Ishikawa (cell line): ENCODE measurements around the gene SUPT5H.

ENCODE experiments used
- CEBPB ChIP-seq: IDR thresholded peaks from 2 replicates; pipeline ENCODE4 v1.6.1; 2012
- CREB1 ChIP-seq: IDR thresholded peaks from 2 replicates; pipeline ENCODE4 v1.6.1; 2012; ENCODE audit warnings: low read depth
- EGR1 ChIP-seq: IDR thresholded peaks from 2 replicates; pipeline ENCODE4 v1.6.1; 2012
- EP300 ChIP-seq: IDR thresholded peaks from 2 replicates; pipeline ENCODE4 v1.6.1; 2012; ENCODE audit warnings: borderline replicate concordance
- FOXM1 ChIP-seq: IDR thresholded peaks from 2 replicates; pipeline ENCODE4 v1.6.1; 2012; ENCODE audit warnings: low read depth, borderline replicate concordance
- NFIC ChIP-seq: IDR thresholded peaks from 2 replicates; pipeline ENCODE4 v1.6.1; 2012
- RAD21 ChIP-seq: IDR thresholded peaks from 2 replicates; pipeline ENCODE4 v1.6.1; 2012; ENCODE audit warnings: low read depth
- TAF1 ChIP-seq: IDR thresholded peaks from 2 replicates; pipeline ENCODE4 v1.6.1; 2012; ENCODE audit warnings: low read depth, mild to moderate bottlenecking
- TCF12 ChIP-seq: IDR thresholded peaks from 2 replicates; pipeline ENCODE4 v1.6.1; 2012; ENCODE audit warnings: low read depth
- TEAD4 ChIP-seq: IDR thresholded peaks from 2 replicates; pipeline ENCODE4 v1.6.1; 2012
- YY1 ChIP-seq: IDR thresholded peaks from 2 replicates; pipeline ENCODE4 v1.6.1; 2012; ENCODE audit warnings: low read depth
- ZBTB7A ChIP-seq: IDR thresholded peaks from 2 replicates; pipeline ENCODE4 v1.6.1; 2012; ENCODE audit warnings: low read depth
- TF ChIP-seq, protein P1 (sequence below): IDR thresholded peaks from 2 replicates; pipeline ENCODE4 v1.6.1; 2012
- TF ChIP-seq, protein P2 (sequence below): IDR thresholded peaks from 2 replicates; pipeline ENCODE4 v1.6.1; 2012
- TF ChIP-seq, protein P3 (sequence below): IDR thresholded peaks from 2 replicates; pipeline ENCODE4 v1.6.1; 2012; ENCODE audit warnings: low read depth, mild to moderate bottlenecking

Gene SUPT5H

DNA sequence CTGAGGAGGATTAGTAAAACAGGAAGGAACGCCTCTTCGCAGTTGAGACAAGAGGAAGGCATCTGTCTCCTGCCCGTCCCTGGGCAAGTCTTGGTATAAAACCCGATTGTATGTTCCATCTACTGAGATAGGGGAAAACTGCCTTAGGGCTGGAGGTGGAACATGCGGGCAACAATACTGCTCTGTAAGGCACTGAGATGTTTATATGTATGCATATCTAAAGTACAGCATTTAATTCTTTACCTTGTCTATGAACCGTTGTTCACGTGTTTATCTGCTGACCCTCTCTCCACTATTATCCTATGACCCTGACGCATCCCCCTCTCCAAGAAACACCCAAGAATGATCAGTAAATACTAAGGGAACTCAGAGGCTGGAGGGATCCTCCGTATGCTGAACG lies 34.5 kb downstream of the SUPT5H start:
- TF ChIP-seq ZBTB7A: no peak
- TF ChIP-seq, protein P1, sequence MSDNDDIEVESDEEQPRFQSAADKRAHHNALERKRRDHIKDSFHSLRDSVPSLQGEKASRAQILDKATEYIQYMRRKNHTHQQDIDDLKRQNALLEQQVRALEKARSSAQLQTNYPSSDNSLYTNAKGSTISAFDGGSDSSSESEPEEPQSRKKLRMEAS: no peak
- no peak for TF ChIP-seq EP300

DNA sequence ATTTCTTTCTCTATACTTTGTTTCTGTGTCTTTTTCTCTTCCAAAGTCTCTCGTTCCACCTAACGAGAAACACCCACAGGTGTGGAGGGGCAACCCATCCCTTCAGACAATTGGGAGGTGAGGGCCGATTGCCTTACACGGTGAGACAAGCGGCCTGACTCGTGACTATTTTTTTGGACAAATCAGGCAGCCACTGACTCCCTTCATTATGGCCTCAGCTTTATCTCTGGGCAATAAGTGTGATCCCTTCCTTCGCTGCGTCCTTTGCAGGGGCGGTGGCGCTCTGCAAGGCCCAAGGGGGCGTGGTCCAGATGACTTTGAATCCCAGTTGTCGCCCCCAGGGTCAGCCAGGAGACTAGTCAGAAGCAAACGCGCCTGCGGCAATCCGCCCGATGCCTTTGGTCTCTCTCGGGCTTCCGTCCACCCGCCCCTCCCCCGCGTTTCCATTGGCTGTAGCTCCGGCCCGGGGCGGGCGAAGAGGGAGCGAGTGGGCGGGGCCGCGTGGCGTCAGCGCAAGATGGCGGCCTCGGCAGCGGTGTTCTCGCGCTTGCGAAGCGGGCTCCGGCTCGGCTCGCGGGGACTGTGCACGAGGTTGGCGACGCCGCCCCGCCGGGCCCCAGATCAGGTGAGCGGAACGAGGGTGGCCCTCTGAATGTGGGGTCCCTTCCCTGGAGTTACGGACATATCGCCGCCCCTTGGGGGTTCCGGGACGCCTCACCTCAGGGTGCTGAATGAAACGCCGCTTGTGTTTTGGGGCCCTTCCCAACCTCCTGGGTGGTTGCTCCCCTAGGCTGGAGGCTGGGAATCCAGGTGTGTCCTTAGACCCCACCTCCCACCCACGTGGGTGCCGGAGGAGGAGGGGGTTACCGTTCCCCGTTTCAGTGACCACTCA lies 35.2 kb downstream of the SUPT5H start, which contains the start of gene TIMM50:
TSS of gene TIMM50 (plus strand) at position 502 of the 892 bp plus-strand sequence. CDS start at position 518, 16 bp downstream.
- TF ChIP-seq ZBTB7A (0 out of 2 replicates have a peak, but pooled peaks have one; percentile 21), FOXM1 (no peak), EP300 (no peak), TCF12 (peak; percentile 67; the same call in 1 of the 2 replicates), TEAD4 (no peak), NFIC (no peak), TAF1 (peak; percentile 99), CREB1 (peak; percentile 80), YY1 (peak; percentile 97), CEBPB (no peak), EGR1 (no peak), RAD21 (no peak)
- TF ChIP-seq, protein P2, sequence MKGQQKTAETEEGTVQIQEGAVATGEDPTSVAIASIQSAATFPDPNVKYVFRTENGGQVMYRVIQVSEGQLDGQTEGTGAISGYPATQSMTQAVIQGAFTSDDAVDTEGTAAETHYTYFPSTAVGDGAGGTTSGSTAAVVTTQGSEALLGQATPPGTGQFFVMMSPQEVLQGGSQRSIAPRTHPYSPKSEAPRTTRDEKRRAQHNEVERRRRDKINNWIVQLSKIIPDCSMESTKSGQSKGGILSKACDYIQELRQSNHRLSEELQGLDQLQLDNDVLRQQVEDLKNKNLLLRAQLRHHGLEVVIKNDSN: peak; percentile 56; the same call in 1 of the 2 replicates
- TF ChIP-seq, protein P3, sequence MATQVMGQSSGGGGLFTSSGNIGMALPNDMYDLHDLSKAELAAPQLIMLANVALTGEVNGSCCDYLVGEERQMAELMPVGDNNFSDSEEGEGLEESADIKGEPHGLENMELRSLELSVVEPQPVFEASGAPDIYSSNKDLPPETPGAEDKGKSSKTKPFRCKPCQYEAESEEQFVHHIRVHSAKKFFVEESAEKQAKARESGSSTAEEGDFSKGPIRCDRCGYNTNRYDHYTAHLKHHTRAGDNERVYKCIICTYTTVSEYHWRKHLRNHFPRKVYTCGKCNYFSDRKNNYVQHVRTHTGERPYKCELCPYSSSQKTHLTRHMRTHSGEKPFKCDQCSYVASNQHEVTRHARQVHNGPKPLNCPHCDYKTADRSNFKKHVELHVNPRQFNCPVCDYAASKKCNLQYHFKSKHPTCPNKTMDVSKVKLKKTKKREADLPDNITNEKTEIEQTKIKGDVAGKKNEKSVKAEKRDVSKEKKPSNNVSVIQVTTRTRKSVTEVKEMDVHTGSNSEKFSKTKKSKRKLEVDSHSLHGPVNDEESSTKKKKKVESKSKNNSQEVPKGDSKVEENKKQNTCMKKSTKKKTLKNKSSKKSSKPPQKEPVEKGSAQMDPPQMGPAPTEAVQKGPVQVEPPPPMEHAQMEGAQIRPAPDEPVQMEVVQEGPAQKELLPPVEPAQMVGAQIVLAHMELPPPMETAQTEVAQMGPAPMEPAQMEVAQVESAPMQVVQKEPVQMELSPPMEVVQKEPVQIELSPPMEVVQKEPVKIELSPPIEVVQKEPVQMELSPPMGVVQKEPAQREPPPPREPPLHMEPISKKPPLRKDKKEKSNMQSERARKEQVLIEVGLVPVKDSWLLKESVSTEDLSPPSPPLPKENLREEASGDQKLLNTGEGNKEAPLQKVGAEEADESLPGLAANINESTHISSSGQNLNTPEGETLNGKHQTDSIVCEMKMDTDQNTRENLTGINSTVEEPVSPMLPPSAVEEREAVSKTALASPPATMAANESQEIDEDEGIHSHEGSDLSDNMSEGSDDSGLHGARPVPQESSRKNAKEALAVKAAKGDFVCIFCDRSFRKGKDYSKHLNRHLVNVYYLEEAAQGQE: no peak
- TF ChIP-seq, protein P1: peak; percentile 88

DNA sequence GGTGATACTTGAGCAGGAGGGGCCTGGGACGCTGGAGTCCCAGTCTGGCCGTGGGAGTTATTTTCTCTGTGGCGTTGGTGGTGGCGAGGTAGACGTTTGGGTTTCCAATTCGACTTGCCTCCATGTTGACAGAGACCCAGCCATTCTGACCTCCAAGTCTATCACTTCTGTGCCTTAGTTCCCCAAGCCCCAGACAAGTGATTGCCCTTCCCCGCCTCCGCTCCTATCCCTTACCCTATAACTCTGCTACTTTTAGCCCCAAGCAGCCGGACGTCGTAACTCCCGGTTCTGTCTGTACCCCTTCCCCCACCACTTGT lies 35.8 kb downstream of the SUPT5H start:
- TF ChIP-seq ZBTB7A (no peak), TEAD4 (no peak), CREB1 (no peak), TCF12 (no peak), CEBPB (no peak), TAF1 (no peak), EP300 (no peak), YY1 (no peak), FOXM1 (no peak), NFIC (no peak), RAD21 (no peak), EGR1 (no peak)
- TF ChIP-seq, protein P1: no peak
- TF ChIP-seq, protein P2: no peak
- TF ChIP-seq, protein P3: no peak

DNA sequence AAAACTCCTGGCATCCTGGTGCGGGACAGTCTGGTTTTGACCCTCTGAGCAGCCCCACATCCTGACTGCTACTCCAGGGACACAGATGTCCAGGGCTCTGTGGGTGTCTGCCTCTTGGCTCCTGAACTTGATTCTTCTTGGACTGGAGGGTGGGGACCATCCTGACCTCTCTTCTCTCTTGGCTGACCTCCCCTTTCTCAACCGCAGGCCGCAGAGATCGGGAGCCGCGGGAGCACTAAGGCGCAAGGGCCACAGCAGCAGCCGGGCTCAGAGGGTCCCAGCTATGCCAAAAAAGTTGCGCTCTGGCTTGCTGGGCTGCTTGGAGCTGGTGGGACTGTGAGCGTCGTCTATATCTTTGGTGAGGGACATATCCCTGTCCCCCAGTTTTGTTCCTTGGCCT lies 36.3 kb downstream of the SUPT5H start:
- TF ChIP-seq TCF12 (no peak), CREB1 (no peak), FOXM1 (no peak), YY1 (no peak), TAF1 (no peak), NFIC (no peak), EGR1 (no peak), TEAD4 (no peak), RAD21 (no peak), ZBTB7A (no peak), EP300 (no peak)
- TF ChIP-seq, protein P1: no peak
- TF ChIP-seq, protein P2: no peak

DNA sequence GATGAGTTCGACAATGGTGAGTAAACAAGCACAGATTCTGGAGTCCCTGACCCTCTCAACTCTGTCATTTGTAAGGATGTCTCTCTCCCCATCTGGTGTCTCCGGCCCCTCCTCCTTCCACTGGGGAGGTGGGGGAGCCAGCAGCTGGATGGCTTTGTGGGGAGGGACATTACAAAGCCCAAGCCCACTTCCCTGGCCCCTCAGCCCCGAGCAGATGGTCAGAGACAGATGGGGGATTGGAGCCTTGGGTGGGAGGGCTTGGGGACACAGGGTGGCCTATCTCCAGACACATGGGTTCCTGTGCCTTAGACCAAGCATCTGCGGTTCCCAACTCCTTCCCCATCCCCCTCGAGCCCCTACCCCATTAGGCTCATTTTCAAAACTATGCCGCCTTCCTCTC lies 37.8 kb downstream of the SUPT5H start:
- no peak for TF ChIP-seq EP300
- TF ChIP-seq, protein P2: no peak
- no peak for TF ChIP-seq EGR1
- TF ChIP-seq TAF1: no peak
- TF ChIP-seq FOXM1: no peak
- TF ChIP-seq CREB1: no peak
- no peak for TF ChIP-seq NFIC
- TF ChIP-seq ZBTB7A: no peak
